Measurements from ENCODE around the gene ACSF3.

Gene ACSF3

DNA sequence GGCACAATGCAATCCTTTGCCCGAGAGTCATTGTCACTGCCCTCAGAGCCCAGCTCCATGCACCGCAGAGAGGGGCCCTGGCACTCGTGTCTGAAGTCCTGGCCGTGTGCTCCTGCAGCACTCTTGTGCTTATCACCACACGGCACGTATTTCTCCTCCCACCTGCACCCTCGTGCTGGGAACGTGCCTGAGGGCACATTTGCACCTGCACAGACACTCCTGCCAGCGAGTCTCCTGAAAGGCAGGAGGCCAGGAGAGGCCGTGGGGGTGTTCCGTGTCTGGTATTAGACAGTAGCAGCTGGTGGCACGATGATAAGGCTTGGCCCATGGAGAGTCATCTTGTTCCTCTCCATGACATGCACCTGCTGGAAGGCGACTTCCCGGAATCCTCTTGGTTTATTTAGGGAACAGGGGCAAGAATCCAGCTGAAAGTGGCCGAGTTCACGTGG lies 3.4 kb upstream of the ACSF3 start:
- no peak for TF ChIP-seq CTCF (IDR thresholded peaks at IDR 0.05)

- no peak for TF ChIP-seq CTCF (IDR thresholded peaks at IDR 0.05)
These were observed 2.8 kb upstream of the ACSF3 start for GRCh38 chr16:89090669-89091426.

DNA sequence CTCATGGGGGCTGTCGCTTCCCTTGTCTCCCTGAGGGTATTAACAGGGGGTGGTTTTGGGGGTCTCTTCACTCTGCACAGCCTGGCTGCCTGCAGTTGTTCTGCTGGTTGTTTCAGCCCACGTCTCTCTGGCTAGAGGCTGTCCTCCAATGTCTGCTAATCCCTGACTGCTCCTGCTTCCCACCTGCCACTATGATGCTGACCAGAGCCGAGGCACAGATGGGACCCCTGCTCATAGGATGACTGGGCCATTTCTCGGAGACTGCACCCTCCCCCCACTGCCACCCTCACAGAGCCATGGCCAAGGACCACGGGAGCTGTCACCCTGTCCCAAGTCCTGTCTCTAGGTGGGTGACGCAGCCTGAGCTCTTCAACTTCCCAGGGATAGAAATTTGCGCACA lies 1.6 kb upstream of the ACSF3 start:
- no peak for TF ChIP-seq CTCF (IDR thresholded peaks at IDR 0.05)

DNA sequence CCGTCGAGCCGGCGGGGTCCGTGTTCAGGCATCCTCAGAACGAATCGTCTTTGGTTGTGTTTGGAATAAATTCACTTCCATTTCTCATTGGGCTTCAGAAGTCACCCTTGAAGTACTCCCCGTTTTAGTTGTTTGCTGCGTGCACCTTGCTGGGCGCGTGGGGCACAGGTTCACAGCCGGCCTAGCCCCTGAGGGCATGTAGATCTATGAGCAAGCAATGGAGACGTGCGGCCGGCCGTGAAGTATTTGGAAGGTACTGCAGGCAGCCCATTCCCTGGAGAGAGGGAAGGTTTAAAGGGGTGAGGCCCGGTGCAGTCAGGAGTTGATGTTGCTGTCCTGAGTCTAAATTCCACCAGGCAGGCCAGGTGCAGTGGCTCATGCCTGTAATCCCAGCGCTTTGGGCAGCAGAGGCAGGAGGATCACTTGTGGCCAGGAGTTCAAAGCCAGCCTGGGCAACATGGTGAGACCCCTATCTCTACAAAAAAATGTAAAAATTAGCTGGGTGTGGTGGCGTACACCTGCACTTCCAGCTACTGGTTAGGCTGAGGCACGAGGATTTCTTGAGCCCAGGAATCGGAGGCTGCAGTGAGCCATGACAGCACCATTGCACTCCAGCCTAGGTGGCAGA lies 714 bp downstream of the ACSF3 start:
- TF ChIP-seq CTCF (IDR thresholded peaks at IDR 0.05) = no peak

DNA sequence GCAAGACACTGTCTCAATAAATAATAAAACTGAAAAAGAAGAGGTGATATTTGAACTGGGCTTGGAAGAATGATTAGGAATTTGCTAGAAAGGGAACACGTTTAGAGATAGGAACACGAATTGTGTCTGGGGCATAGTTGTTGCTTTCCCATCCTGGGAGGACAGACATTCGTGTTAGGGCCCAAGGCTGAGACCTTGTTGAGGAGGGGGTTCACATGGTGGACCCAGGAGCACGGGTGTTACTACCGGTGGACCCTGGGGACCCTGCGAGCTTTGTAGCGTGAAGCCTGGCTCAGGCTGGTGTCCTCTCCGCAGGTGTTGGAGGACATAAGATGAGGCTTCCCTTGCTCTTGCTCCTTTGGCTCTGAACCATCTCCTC lies 1.2 kb downstream of the ACSF3 start:
- no peak for TF ChIP-seq CTCF (IDR thresholded peaks at IDR 0.05)

- no peak for TF ChIP-seq CTCF (IDR thresholded peaks at IDR 0.05)
These were observed 1.9 kb downstream of the ACSF3 start for GRCh38 chr16:89095491-89095951.

- no peak for TF ChIP-seq CTCF (IDR thresholded peaks at IDR 0.05)
These were observed 2.5 kb downstream of the ACSF3 start for GRCh38 chr16:89096042-89096717.

All from LNCAP (cell line).